H1 (cell line): ENCODE results near the gene HS3ST3B1. TPM values are rescaled to one million over a fixed set of nuclear protein-coding genes. Genes with fewer than 3 reads are reported as not detected.
A peak's percentile ranks its signal among the peaks of the same experiment; 100 is the strongest.

ENCODE experiments used
- CTCF ChIA-PET: fragments of 300-600 bp; sonication (Branson Sonifier 250); formaldehyde crosslinking; loops from one replicate; lab custom pipeline; 2021; ENCODE audit not compliant: partially characterized antibody; lab: Charles Lee
- POLR2A ChIA-PET: fragments of 300-600 bp; sonication (Branson Sonifier 250); formaldehyde crosslinking; loops from one replicate; lab custom pipeline; 2021; ENCODE audit warnings: inconsistent platforms; ENCODE audit not compliant: partially characterized antibody; lab: Charles Lee
- DNase-seq, 2 experiments: peaks; one replicate each; pipeline versions ENCODE4 v3.0.0 to v3.0.0-alpha.2; 2010 to 2022; ENCODE audit warnings: low spot score in 2 of 2, low read depth in 1 of 2, mixed read lengths in 1 of 2
- FAIRE-seq: peaks from 2 replicates; lab custom pipeline; 2011; peaks lifted over from hg19 to GRCh38; lab: Jason Lieb, UNC
- H2AFZ ChIP-seq: 2 replicates; pipeline ENCODE4 v1.8.1; 2012; ENCODE audit warnings: low read length, inconsistent platforms
- H2AK5ac ChIP-seq: 2 replicates; pipeline ENCODE4 v1.6.1; 2013; ENCODE audit warnings: low read depth, low read length
- H2BK120ac ChIP-seq: replicated peaks from 2 replicates; pipeline ENCODE3; 2013; ENCODE audit warnings: low read depth, low read length, inconsistent platforms
- H2BK12ac ChIP-seq: 2 replicates; pipeline ENCODE4 v1.6.1; 2013; ENCODE audit warnings: low read depth, low read length
- H2BK15ac ChIP-seq: 2 replicates; pipeline ENCODE4 v1.6.1; 2013; ENCODE audit warnings: low read length
- H2BK20ac ChIP-seq: 2 replicates; pipeline ENCODE4 v1.6.1; 2013; ENCODE audit warnings: low read length
- H2BK5ac ChIP-seq: 2 replicates; pipeline ENCODE4 v1.6.1; 2013; ENCODE audit warnings: low read depth, low read length
- H3K14ac ChIP-seq: 2 replicates; pipeline ENCODE4 v1.6.1; 2013; ENCODE audit warnings: inconsistent platforms; ENCODE audit not compliant: insufficient read length
- H3K18ac ChIP-seq: 2 replicates; pipeline ENCODE4 v1.6.1; 2013; ENCODE audit warnings: low read length; ENCODE audit errors: extremely low read depth
- H3K23ac ChIP-seq: 2 replicates; pipeline ENCODE4 v1.6.1; 2013; ENCODE audit warnings: inconsistent platforms; ENCODE audit not compliant: insufficient read length
- H3K23me2 ChIP-seq: 2 replicates; pipeline ENCODE4 v1.6.1; 2013; ENCODE audit warnings: low read depth, low read length
- H3K27ac ChIP-seq: 2 replicates; pipeline ENCODE4 v1.6.1; 2011; ENCODE audit warnings: low read depth, low read length, inconsistent platforms
- H3K27me3 ChIP-seq, 4 experiments: replicated peaks in 1 of 4; 1 replicate in 1 of 4; 2 replicates in 3 of 4; pipeline versions ENCODE4 v1.6.1 to v1.8.1; 2011 to 2013; ENCODE audit warnings: low read length in 3 of 4, mild to moderate bottlenecking in 3 of 4, inconsistent platforms in 2 of 4, mixed read lengths in 2 of 4, moderate library complexity in 1 of 4; ENCODE audit not compliant: control insufficient read depth in 3 of 4, insufficient read depth in 3 of 4; ENCODE audit errors: extremely low read depth in 1 of 4
- H3K36me3 ChIP-seq, 4 experiments: 2 replicates each; pipeline versions ENCODE4 v1.6.1 to v1.8.1; 2011 to 2013; ENCODE audit warnings: mild to moderate bottlenecking in 4 of 4, low read length in 3 of 4, moderate library complexity in 2 of 4, control low read depth in 1 of 4, inconsistent platforms in 1 of 4; ENCODE audit not compliant: insufficient read depth in 4 of 4, control insufficient read depth in 2 of 4
- H3K4ac ChIP-seq: replicated peaks from 2 replicates; pipeline ENCODE3; 2013; ENCODE audit warnings: low read length, low read depth, mixed read lengths, inconsistent platforms; ENCODE audit not compliant: insufficient read length
- H3K4me1 ChIP-seq, 4 experiments: replicated peaks in 1 of 4; 1 replicate in 1 of 4; 2 replicates in 3 of 4; pipeline versions ENCODE4 v1.6.1 to v1.8.1; 2011 to 2013; ENCODE audit warnings: low read length in 3 of 4, inconsistent platforms in 2 of 4, mixed read lengths in 1 of 4; ENCODE audit not compliant: insufficient read depth in 4 of 4, control insufficient read depth in 3 of 4
- H3K4me2 ChIP-seq, 2 experiments: 2 replicates each; pipeline versions ENCODE4 v1.6.1 to v1.8.1; 2011 to 2013; ENCODE audit warnings: low read depth in 2 of 2, low read length in 2 of 2, control low read depth in 1 of 2, inconsistent platforms in 1 of 2, mild to moderate bottlenecking in 1 of 2; ENCODE audit not compliant: insufficient read depth in 1 of 2
- H3K4me3 ChIP-seq, 4 experiments: fragments of 200-600, 300-600 bp in 1 of 4; sonication (generic), shearing (Covaris generic), sonication (Bioruptor Twin) in 1 of 4; 2 replicates each; pipeline versions ENCODE4 v1.5.1 to v1.8.1; 2011 to 2016; ENCODE audit warnings: low read length in 4 of 4, low read depth in 3 of 4, control low read depth in 2 of 4, inconsistent platforms in 2 of 4, mild to moderate bottlenecking in 2 of 4, mixed read lengths in 1 of 4, moderate library complexity in 1 of 4; ENCODE audit not compliant: insufficient read depth in 2 of 4; ENCODE audit errors: extremely low read depth in 1 of 4
- H3K56ac ChIP-seq: replicated peaks from 2 replicates; pipeline ENCODE3; 2013; ENCODE audit warnings: low read depth, mild to moderate bottlenecking, mixed read lengths, low read length, inconsistent platforms; ENCODE audit not compliant: insufficient read length
- H3K79me1 ChIP-seq: 2 replicates; pipeline ENCODE4 v1.6.1; 2013; ENCODE audit warnings: low read depth, low read length, control low read depth
- H3K79me2 ChIP-seq, 2 experiments: 2 replicates each; pipeline versions ENCODE4 v1.6.1 to v1.8.1; 2012 to 2013; ENCODE audit warnings: low read length in 2 of 2, mild to moderate bottlenecking in 2 of 2, inconsistent platforms in 1 of 2; ENCODE audit not compliant: insufficient read depth in 2 of 2, control insufficient read depth in 1 of 2
- H3K9ac ChIP-seq, 4 experiments: replicated peaks in 1 of 4; 1 replicate in 1 of 4; 2 replicates in 3 of 4; pipeline versions ENCODE4 v1.6.1 to v1.8.1; 2011 to 2013; ENCODE audit warnings: low read depth in 3 of 4, low read length in 3 of 4, control low read depth in 2 of 4, mild to moderate bottlenecking in 2 of 4, moderate library complexity in 2 of 4, inconsistent platforms in 1 of 4; ENCODE audit errors: extremely low read depth in 1 of 4
- H3K9me3 ChIP-seq, 2 experiments: 2 replicates each; pipeline versions ENCODE4 v1.6.1 to v1.8.1; 2012 to 2013; ENCODE audit warnings: mild to moderate bottlenecking in 2 of 2, moderate library complexity in 2 of 2, control low read depth in 1 of 2, inconsistent platforms in 1 of 2, low read depth in 1 of 2, low read length in 1 of 2, mixed read lengths in 1 of 2; ENCODE audit not compliant: insufficient read depth in 2 of 2
- H4K20me1 ChIP-seq, 2 experiments: replicated peaks in 1 of 2; 2 replicates each; pipeline versions ENCODE3 to v1.8.1; 2011 to 2013; ENCODE audit warnings: inconsistent platforms in 2 of 2, low read length in 2 of 2, mild to moderate bottlenecking in 1 of 2; ENCODE audit not compliant: insufficient read depth in 2 of 2, control insufficient read depth in 1 of 2
- H4K5ac ChIP-seq: 2 replicates; pipeline ENCODE4 v1.6.1; 2013; ENCODE audit warnings: low read length, low read depth, mixed read lengths, inconsistent platforms; ENCODE audit not compliant: insufficient read length
- H4K8ac ChIP-seq: 2 replicates; pipeline ENCODE4 v1.8.0; 2013; ENCODE audit warnings: mild to moderate bottlenecking, moderate library complexity, low read length, inconsistent platforms; ENCODE audit not compliant: insufficient read depth; ENCODE audit errors: extremely low read depth
- H4K91ac ChIP-seq: replicated peaks from 2 replicates; pipeline ENCODE3; 2013; ENCODE audit warnings: low read length, mixed read lengths, inconsistent platforms; ENCODE audit not compliant: insufficient read length
- EP300 ChIP-seq, 2 experiments: IDR thresholded peaks; 1 replicate in 1 of 2; 2 replicates in 1 of 2; pipeline ENCODE4 v1.6.1; 2011 to 2012; ENCODE audit warnings: low read depth in 2 of 2, low read length in 2 of 2, mild to moderate bottlenecking in 2 of 2, borderline replicate concordance in 1 of 2, inconsistent platforms in 1 of 2, moderate library complexity in 1 of 2
- NRF1 ChIP-seq: IDR thresholded peaks from 2 replicates; pipeline ENCODE4 v1.6.1; 2011; ENCODE audit warnings: mild to moderate bottlenecking, low read depth, low read length, improper control_type of control experiment
- POLR2AphosphoS5 ChIP-seq: IDR thresholded peaks from 2 replicates; pipeline ENCODE4 v1.6.1; 2011; ENCODE audit warnings: low read depth, low read length
- SP2 ChIP-seq: IDR thresholded peaks from 2 replicates; pipeline ENCODE4 v1.6.1; 2012; ENCODE audit warnings: mild to moderate bottlenecking, low read length, inconsistent platforms
- SUZ12 ChIP-seq: fragments of 200-600 bp; sonication (generic); IDR thresholded peaks from 2 replicates; pipeline ENCODE4 v1.6.1; 2012; ENCODE audit warnings: mild to moderate bottlenecking, inconsistent platforms, low read length, moderate library complexity, mixed read lengths
- WGBS, 2 experiments: shearing (Covaris generic) in 1 of 2; methylation state at CpG; one replicate each; pipeline versions ENCODE4 v1.1.6 to v1.1.7; 2013 to 2015; ENCODE audit warnings: low lambda C conversion rate in 2 of 2, mixed read lengths in 2 of 2, inconsistent platforms in 1 of 2, low coverage in 1 of 2, missing lambda C conversion rate in 1 of 2; ENCODE audit not compliant: insufficient replicate concordance in 2 of 2, insufficient coverage in 1 of 2, insufficient read length in 1 of 2; ENCODE audit errors: extremely low coverage in 1 of 2, missing lambda C conversion rate in 1 of 2; 5-methylcytosine and 5-hydroxymethylcytosine counted together
- polyA plus RNA-seq, 7 experiments: library from polyadenylated mRNA; depleted of rRNA in 3 of 7; stranded (reverse) in 5 of 7; unstranded in 2 of 7; fragments of >200 nt in 5 of 7; fragments of 200-250 nt in 2 of 7; gene quantifications; 1 replicate in 5 of 7; 2 replicates in 1 of 7; 4 replicates in 1 of 7; pipeline versions ENCODE4 v1.2.1 to v1.2.3, GENCODE V29; 2011 to 2013; ENCODE audit warnings: missing spikeins in 2 of 7, mixed read lengths in 2 of 7
- total RNA-seq: library from RNA; stranded (reverse); fragmentation: NEBNext Ultra II Directional; extraction: Animal tissue kit (Norgen Biotek cat#: 25700); gene quantifications from 2 replicates; pipeline ENCODE4 v1.2.1, GENCODE V29; 2021

HS3ST3B1 gene
- total and polyA plus RNA-seq, 2 of the 8 experiments (the other 6 are each of a cell fraction or from before 2014, with no cell fraction given), result 4.7 to 14.4 TPM

DNA sequence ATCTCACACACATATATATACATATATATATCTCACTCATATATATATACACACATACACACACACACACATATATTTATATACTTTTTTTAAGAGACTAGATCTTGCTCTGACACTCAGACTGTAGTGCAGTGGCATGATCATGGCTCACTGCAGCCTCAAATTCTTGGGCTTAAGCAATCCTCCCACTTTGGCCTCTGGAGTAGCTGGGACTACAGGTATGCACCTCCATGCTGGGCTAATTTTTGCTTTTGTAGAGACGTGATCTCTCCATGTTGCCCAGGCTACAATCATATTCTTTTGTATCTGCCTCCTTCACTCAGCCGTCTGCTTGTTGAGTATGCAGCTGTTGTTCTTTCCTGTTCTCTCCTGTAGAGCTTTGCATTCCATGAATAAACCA, 60.6 kb downstream of the HS3ST3B1 start:
- H3K27me3 ChIP-seq, result no peaks in the 10 kb centered on the region
- TF ChIP-seq POLR2AphosphoS5, result no peak
- TF ChIP-seq SUZ12, result no peak
- TF ChIP-seq EP300 (IDR thresholded peaks at IDR 0.05; ENCODE audit: borderline replicate concordance in 1 of 2, low read depth in 2 of 2, low read length in 2 of 2), result no peak
- no peak for TF ChIP-seq NRF1
- TF ChIP-seq SP2, result no peak

More for the DNA sequence above, 60.6 kb downstream of the HS3ST3B1 start:
- FAIRE-seq (no peak), DNase-seq (no peak)
- Histone ChIP-seq H3K27ac (no peak overlapping the region), H3K9me3 (no peaks in the 10 kb centered on the region), H3K4me1 (peaks cover 0 to 5% (median 0%) of the 10 kb centered on the region in 4 experiments; a peak in 1 of 7 replicates), H4K20me1 (no peaks in the 10 kb centered on the region), H2BK20ac (no peak overlapping the region), H2BK12ac (peak overlapping the region; percentile 91; the same call in 1 of the 2 replicates), H3K79me2 (no peaks in the 10 kb centered on the region), H3K23me2 (no peaks in the 10 kb centered on the region), H2BK15ac (no peak overlapping the region), H3K9ac (no peak overlapping the region; a peak in 1 of 7 replicates), H3K23ac (no peak overlapping the region), H3K36me3 (no peaks in the 10 kb centered on the region), H3K4me2 (no peak overlapping the region), H4K91ac (no peak overlapping the region), H3K4me3 (no peak overlapping the region), H4K5ac (no peak overlapping the region), H2BK5ac (no peak overlapping the region), H3K56ac (no peak overlapping the region), H3K18ac (no peak overlapping the region), H3K79me1 (no peaks in the 10 kb centered on the region), H2AFZ (no peak overlapping the region), H2BK120ac (no peak overlapping the region), H3K14ac (no peak overlapping the region), H2AK5ac (no peak overlapping the region), H3K4ac (no peak overlapping the region), H4K8ac (no peak overlapping the region)
- ChIA-PET POLR2A (no interaction called here), CTCF (no interaction called here)
- WGBS, 2 experiments, result 88% methylated on average over 2 of the region's 2 CpGs; no CpG with 5 or more reads in 1 of the 2 experiments
